Measurements from ENCODE around the gene CHCHD6. TPM values are rescaled to one million over a fixed set of nuclear protein-coding genes. Genes with fewer than 3 reads are reported as not detected.

CHCHD6 gene
- total and polyA plus RNA-seq, 2 donors (not counting 3 experiments of a cell fraction or from before 2014, with no cell fraction given), result 8.4 to 10.1 TPM

DNA sequence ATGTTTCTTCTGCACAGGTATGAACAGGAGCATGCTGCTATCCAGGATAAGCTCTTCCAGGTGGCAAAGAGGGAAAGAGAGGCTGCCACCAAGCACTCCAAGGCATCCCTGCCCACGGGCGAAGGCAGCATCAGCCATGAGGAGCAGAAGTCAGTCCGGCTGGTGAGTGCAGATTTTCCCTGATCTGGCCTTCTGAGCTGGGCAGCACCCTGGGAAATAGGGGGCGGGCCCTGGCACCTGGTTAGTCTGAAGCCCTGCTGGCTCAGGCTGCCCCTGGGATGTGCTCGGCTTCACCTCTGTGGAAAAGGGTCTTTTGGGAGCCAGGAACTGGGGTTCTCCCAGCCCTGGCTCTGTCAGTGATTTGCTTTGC, 29.0 kb downstream of the CHCHD6 start:
- DNase-seq (ENCODE audit: low read depth, low spot score) (no peak), FAIRE-seq (no peak)
- BruUV-seq (replicated peaks), result no TSS peak
- CTCF ChIA-PET, result interaction anchor here (1.1 kb wide), 1 partner anchor 249 kb away, joined by 3 read pairs; no protein-coding TSS in a partner anchor
- no peak overlapping the region for H3K4me3 ChIP-seq (replicated peaks in 1 of 3; ENCODE audit: insufficient read depth in 1 of 3, low read depth in 1 of 3, low read length in 3 of 3)
- H3K9me1 ChIP-seq (replicated peaks; ENCODE audit: control insufficient read depth, extremely low read depth, insufficient read depth, low read length), result no peaks in the 10 kb centered on the region
- H3K9ac ChIP-seq (replicated peaks; ENCODE audit: extremely low read depth, insufficient read depth, low read length), result no peak overlapping the region
- POLR2A ChIA-PET, result no interaction called here
- no peaks in the 10 kb centered on the region for H3K27me3 ChIP-seq (ENCODE audit: control insufficient read depth in 2 of 2, insufficient read depth in 2 of 2, low read length in 2 of 2)
- H3K36me3 ChIP-seq (ENCODE audit: control insufficient read depth in 2 of 2, extremely low read depth in 1 of 2, insufficient read depth in 2 of 2, low read length in 2 of 2), result no peaks in the 10 kb centered on the region
- dilution Hi-C loops (cut with MboI; ENCODE audit: extremely low pct_ligation_motif_present, low sequenced_read_pairs), result no loop called here
- H3K4me1 ChIP-seq (ENCODE audit: control insufficient read depth, extremely low read depth, insufficient read depth, low read length), result no peaks in the 10 kb centered on the region
- H4K20me1 ChIP-seq (replicated peaks; ENCODE audit: control insufficient read depth, extremely low read depth, insufficient read depth, low read length), result no peaks in the 10 kb centered on the region
- intact Hi-C loops (cut with micrococcal nuclease), result no loop called here
- TF ChIP-seq MYC (IDR thresholded peaks at IDR 0.05; ENCODE audit: low read depth, low read length) (no peak), EZH2 (IDR thresholded peaks at IDR 0.05; ENCODE audit: borderline replicate concordance, low read depth, low read length, severe bottlenecking) (no peak), POLR2AphosphoS5 (IDR thresholded peaks at IDR 0.05; ENCODE audit: insufficient read depth, low read depth, low read length) (no peak), GATA2 (IDR thresholded peaks at IDR 0.05; ENCODE audit: insufficient read depth, insufficient read length, low read depth, low read length) (no peak), POLR2A (IDR thresholded peaks at IDR 0.05; ENCODE audit: low read depth, low read length) (no peak), FOS (IDR thresholded peaks at IDR 0.05; ENCODE audit: borderline replicate concordance, insufficient read depth, low read length) (no peak), JUN (IDR thresholded peaks at IDR 0.05; ENCODE audit: borderline replicate concordance, insufficient read depth, insufficient read length, low read depth) (no peak)
- TF ChIP-seq, protein P1, sequence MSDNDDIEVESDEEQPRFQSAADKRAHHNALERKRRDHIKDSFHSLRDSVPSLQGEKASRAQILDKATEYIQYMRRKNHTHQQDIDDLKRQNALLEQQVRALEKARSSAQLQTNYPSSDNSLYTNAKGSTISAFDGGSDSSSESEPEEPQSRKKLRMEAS (IDR thresholded peaks at IDR 0.05; ENCODE audit: insufficient read depth, insufficient read length), result no peak
- TF ChIP-seq, protein P2, sequence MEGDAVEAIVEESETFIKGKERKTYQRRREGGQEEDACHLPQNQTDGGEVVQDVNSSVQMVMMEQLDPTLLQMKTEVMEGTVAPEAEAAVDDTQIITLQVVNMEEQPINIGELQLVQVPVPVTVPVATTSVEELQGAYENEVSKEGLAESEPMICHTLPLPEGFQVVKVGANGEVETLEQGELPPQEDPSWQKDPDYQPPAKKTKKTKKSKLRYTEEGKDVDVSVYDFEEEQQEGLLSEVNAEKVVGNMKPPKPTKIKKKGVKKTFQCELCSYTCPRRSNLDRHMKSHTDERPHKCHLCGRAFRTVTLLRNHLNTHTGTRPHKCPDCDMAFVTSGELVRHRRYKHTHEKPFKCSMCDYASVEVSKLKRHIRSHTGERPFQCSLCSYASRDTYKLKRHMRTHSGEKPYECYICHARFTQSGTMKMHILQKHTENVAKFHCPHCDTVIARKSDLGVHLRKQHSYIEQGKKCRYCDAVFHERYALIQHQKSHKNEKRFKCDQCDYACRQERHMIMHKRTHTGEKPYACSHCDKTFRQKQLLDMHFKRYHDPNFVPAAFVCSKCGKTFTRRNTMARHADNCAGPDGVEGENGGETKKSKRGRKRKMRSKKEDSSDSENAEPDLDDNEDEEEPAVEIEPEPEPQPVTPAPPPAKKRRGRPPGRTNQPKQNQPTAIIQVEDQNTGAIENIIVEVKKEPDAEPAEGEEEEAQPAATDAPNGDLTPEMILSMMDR (IDR thresholded peaks at IDR 0.05; ENCODE audit: extremely low read depth in 1 of 2, insufficient read depth in 1 of 2, low read depth in 1 of 2, low read length in 2 of 2), result no peak
- no peaks in the 10 kb centered on the region for H3K79me2 ChIP-seq (ENCODE audit: control insufficient read depth, insufficient read depth, low read length)
- no peaks in the 10 kb centered on the region for H3K9me3 ChIP-seq (replicated peaks; ENCODE audit: control insufficient read depth, insufficient read depth, low read length)
- H2AFZ ChIP-seq (ENCODE audit: low read depth, low read length), result no peak overlapping the region
- H3K4me2 ChIP-seq (ENCODE audit: insufficient read depth, low read length), result no peak overlapping the region
- no peak overlapping the region for H3K27ac ChIP-seq (ENCODE audit: insufficient read depth, low read depth, low read length)

Measured in endothelial cell of umbilical vein (primary cell).